ENCODE results near the gene CDH13. TPM values are rescaled to one million over a fixed set of nuclear protein-coding genes. Genes with fewer than 3 reads are reported as not detected.

Gene CDH13
- total and polyA plus RNA-seq, 10 of the 15 experiments (the other 5 are each of a cell fraction or from before 2014, with no cell fraction given) = under 0.01 to 0.05 TPM; not detected in 8

GRCh38 chr16:82682767-82683166 is 56.0 kb downstream of the CDH13 start:
- Histone ChIP-seq H3K4me2 (ENCODE audit: control insufficient read depth, insufficient read depth) (no peak overlapping the region), H2AFZ (ENCODE audit: control insufficient read depth, low read depth, low read length) (no peak overlapping the region), H4K20me1 (ENCODE audit: control insufficient read depth, insufficient read depth) (no peaks in the 10 kb centered on the region), H3K79me2 (ENCODE audit: control insufficient read depth, insufficient read depth, low read length) (no peaks in the 10 kb centered on the region), H3K27me3 (replicated peaks in 1 of 2; ENCODE audit: control insufficient read depth in 2 of 2, insufficient read depth in 2 of 2, low read length in 1 of 2) (peaks cover 0 to 1% of the 10 kb centered on the region in 2 experiments; a peak in 2 of 4 replicates), H3K9me3 (replicated peaks; ENCODE audit: control insufficient read depth, insufficient read depth, low read length) (no peaks in the 10 kb centered on the region), H3K4me3 (no peak overlapping the region), H3K36me3 (ENCODE audit: control insufficient read depth in 2 of 2, insufficient read depth in 2 of 2, low read length in 1 of 2) (no peaks in the 10 kb centered on the region), H3K27ac (ENCODE audit: control insufficient read depth, insufficient read depth) (no peak overlapping the region), H3K9ac (ENCODE audit: control insufficient read depth, insufficient read depth, low read length) (no peak overlapping the region), H3K4me1 (ENCODE audit: control insufficient read depth, insufficient read depth, low read length) (no peaks in the 10 kb centered on the region)
- no peak for FAIRE-seq
- ChIA-PET CTCF (no interaction called here), RAD21 (ENCODE audit: unreplicated experiment) (no interaction called here), SMC1A (ENCODE audit: uncharacterized antibody, unreplicated experiment) (interaction anchor here (1.1 kb wide), 1 partner anchor 15 kb away, joined by 3 read pairs; no protein-coding TSS in a partner anchor), POLR2A (no interaction called here)
- BruUV-seq (replicated peaks) = no TSS peak
- TF ChIP-seq WRNIP1 (IDR thresholded peaks at IDR 0.05; ENCODE audit: borderline replicate concordance, low read depth, low read length) = no peak
- TF ChIP-seq ASH2L (IDR thresholded peaks at IDR 0.05; ENCODE audit: borderline replicate concordance, low read depth) = no peak
- no peak for TF ChIP-seq MTA3 (IDR thresholded peaks at IDR 0.05; ENCODE audit: borderline replicate concordance, low read length)
- no peak for TF ChIP-seq SIN3A (IDR thresholded peaks at IDR 0.05; ENCODE audit: low read depth, low read length)
- no peak for TF ChIP-seq FOXM1 (IDR thresholded peaks at IDR 0.05; ENCODE audit: low read depth, low read length)
- TF ChIP-seq REST (IDR thresholded peaks at IDR 0.05; ENCODE audit: low read depth, low read length) = no peak
- no peak for TF ChIP-seq ZNF622 (IDR thresholded peaks at IDR 0.05)
- no peak for TF ChIP-seq CREM (IDR thresholded peaks at IDR 0.05; ENCODE audit: low read depth)
- no peak for TF ChIP-seq ESRRA (IDR thresholded peaks at IDR 0.05; ENCODE audit: low read length)
- no peak for TF ChIP-seq RBBP5 (conservative IDR thresholded peaks at IDR 0.05)
- no peak for TF ChIP-seq EZH2 (IDR thresholded peaks at IDR 0.05; ENCODE audit: borderline replicate concordance, control insufficient read depth, low read depth, low read length)
- no peak for TF ChIP-seq ZNF217 (IDR thresholded peaks at IDR 0.05)
- no peak for TF ChIP-seq ATF7 (IDR thresholded peaks at IDR 0.05; ENCODE audit: low read depth)
- TF ChIP-seq, protein P1, sequence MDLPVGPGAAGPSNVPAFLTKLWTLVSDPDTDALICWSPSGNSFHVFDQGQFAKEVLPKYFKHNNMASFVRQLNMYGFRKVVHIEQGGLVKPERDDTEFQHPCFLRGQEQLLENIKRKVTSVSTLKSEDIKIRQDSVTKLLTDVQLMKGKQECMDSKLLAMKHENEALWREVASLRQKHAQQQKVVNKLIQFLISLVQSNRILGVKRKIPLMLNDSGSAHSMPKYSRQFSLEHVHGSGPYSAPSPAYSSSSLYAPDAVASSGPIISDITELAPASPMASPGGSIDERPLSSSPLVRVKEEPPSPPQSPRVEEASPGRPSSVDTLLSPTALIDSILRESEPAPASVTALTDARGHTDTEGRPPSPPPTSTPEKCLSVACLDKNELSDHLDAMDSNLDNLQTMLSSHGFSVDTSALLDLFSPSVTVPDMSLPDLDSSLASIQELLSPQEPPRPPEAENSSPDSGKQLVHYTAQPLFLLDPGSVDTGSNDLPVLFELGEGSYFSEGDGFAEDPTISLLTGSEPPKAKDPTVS (IDR thresholded peaks at IDR 0.05; ENCODE audit: low read depth, low read length) = no peak
- no peak for TF ChIP-seq PRDM15 (CRISPR knock-in tag; IDR thresholded peaks at IDR 0.05)
- ATAC-seq = no peak
- intact Hi-C loops (cut with micrococcal nuclease; ENCODE audit: unreplicated experiment) (no loop called here), in situ Hi-C loops (cut with MboI) (no loop called here)
- WGBS (ENCODE audit: insufficient coverage, insufficient replicate concordance, low lambda C conversion rate, missing lambda C conversion rate) = 17% methylated on average over 4 of the region's 4 CpGs
- DNase-seq (ENCODE audit: low read depth, low spot score) = no peak
